Nucleus accumbens (tissue), 56 donors: ENCODE results near the gene PPP1R1B.

Experiments
- DNase-seq, 56 donors: peaks; one replicate each; lab custom pipeline; 2025; lab: John Stamatoyannopoulos, UW

Gene PPP1R1B

DNA sequence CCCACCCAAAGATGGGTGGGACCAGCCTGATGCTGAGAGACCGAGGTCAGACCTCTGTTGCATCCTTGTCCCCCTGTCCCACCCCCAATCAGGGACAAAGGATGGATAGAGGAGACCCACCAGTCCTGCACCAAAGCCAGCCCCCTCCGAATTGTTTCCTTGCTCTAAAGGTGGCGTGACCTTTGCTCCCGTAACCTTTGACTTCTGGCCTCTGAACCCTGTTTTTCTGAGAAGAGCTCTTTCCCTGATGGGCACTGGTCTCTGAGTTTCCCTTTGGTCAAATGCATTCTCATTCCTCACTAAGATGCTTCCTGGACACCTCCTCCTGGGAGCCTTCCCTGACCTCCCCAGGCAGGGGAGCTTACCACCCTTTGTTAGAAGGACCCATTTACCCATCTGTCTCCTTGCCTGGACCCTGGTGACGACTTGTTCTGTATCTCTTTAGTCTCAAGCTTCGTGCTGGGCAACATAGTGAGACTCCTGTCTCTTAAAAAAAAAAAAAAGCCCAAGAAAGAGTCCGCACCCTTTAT lies 13.8 kb upstream of the PPP1R1B start:
- DNase-seq: no peak

DNA sequence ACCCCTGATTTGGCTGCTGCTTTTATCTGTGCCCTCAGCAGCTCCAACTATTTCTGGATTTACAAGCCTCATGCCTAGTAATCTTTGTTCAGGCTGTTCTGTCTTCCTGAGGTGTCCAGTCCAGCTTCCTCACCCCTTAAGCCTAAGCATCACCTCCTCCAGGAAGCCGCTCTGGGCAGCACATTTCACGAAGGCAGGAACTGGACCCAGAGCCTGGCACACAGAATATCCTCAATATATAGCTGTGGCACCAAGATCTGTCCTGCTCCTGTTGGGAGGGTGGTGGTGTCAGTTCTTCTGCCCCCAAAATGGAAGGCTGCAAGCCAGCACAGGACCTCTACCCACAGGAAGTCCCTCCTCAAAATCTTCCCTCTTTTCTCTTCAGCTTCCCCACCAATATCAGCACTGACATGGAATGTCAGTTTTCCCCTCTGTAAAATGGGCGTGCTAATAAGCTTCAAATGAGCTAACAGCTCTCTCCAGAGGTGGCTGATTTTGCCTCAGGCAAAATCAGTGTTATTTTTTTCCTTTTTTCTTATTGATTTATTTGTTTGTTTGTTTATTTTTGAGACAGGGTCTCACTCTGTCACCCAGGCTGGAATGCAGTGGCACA lies 12.1 kb upstream of the PPP1R1B start:
- no peak for DNase-seq

DNA sequence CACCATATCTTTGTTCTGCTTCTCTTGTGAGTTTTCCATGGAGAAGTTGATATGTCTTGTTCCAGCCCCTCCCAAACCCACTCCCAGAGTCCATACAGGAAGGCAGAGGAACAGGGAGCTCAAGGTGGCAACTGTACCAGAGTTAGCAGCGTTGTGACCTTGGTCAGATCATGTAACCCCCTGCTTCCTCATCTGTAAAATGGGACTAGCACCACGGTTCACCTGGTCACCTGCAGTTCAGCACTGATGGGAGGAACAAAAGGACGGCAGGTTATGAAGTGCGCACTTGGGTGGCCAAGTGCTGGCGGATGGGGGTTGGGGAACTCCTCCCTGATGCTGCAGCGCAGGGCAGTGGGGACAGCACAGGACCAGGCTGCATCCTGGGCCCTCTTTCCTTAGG lies 11.3 kb upstream of the PPP1R1B start:
- DNase-seq: no peak

DNA sequence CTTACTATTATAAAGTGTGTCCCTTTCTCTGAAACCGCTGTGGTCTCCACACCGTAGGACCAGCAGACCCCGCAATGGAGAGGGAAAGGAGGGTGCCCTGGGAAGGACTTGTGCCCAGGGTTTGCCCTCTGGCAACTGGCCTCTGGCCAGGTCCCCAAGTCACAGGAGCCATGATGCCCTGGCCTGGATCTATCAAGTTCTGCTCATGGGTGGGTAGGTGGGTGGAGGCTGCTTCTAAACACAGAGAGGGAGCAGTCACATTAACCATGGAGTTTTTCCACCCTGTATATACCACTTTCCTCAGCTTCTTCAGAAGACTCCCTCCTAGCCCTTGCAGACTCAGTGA lies 9.7 kb upstream of the PPP1R1B start:
- DNase-seq: no peak

DNA sequence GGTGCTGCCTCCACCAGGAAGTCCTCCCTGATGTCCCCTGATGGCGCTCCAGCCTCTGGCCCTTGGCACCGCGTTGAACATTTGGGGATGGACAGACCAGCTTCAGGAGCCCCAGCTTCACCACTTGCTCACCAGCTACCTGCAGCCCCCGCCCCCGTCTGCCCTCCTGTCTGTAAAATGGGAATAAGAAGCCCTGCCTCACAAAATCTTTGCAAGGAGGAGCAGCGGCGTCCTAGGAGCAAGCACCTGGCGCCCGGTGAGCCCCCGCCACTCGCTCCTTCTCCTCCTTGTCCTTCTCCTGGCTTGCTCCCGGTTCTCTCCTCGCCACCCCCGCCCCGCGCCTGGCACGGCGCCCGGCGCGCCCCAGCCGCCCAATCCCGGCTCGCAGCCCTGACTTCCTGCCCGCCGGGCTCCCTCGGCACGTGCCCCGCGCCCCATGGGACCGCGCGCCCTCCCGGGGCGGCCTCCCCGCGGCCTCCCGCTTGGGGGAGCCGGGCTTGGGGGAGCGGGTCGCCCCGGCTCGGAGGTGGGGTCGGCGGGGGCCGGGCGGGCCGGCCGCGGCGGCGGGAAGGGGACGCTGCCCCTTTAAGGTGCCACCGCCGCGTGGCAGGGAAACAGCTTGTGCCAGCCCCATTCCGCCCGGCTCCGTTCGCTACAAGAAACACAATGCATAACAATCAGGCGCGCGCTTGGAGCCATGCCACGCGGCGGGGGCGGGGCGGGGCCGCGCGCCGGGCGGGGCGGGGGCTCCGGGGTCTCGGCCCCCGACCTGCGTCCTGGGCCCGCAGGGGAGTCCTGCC lies 9.1 kb upstream of the PPP1R1B start:
- DNase-seq: peak in 38 of 56 donors; percentile 7 to 81 (median 43)

DNA sequence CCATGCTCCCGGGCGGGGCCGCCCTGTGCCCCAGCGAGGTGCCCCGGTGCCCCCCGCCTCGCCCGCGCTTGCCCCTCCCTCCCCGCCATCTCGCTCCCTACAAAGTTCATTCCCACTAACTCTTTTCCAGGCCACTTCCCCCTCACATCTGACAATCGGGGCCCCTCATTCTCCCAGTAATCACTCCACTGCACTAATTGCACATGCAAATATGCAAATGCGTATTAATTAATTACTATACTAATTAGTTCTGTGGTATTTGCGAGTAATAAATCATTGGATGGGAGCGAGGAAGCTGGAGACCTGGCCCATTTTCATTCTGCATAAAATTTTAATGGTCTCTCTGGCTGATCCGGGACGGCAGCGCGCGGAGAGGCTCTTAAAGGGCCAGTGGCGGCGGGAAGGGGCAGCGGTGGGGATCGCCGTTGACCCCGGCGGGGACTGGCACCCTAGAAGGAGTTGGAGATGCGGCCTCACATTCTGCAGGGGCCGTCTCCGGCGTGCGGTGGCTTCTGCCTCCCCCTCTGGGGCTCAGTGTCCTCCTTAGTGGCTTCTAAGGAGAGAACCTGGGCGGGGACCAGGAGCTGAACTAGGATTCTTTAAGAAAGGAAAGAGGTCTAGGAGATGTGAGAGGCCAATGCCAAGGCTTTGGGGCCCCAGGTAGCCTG lies 8.4 kb upstream of the PPP1R1B start:
- DNase-seq: no peak

DNA sequence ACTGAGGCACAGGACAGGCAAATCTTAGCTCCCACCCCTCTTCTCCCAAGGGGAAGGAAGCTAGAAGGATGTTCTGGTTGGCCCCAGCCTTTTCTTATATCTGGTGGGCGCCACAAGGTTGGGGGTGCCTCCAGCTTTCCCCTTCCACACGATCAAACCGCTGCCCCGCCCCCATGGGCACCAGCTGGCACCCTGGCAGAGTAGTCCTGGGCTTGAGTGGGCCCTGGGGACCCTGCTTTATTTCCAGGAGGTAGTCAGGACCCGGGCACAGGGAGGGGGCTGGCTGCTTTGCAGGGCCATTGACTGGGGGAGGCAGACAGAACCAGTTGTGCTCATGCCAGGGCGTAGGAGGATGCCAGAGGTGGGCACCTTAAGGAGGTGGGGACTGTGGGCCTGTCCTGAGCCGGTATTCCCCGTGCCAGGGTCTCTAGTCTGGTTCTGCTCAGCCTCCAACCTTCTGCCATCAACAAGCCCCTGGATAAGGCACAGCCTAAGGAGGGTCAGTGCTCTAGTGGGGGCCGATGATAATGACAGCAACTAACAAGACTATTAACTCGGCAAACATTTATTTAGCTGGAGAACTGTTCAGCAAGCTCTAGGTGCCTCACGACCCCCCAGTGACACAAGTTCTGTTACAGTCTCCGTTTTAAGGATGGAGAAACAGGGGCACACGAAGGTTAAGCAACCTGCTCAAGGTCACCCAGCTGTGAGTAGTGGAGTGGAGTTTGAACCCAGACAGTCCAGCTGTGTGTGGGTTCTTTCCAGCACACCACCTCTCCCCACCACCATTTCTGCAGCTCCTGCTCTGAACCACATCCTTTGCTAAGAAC lies 7.6 kb upstream of the PPP1R1B start:
- no peak for DNase-seq

DNA sequence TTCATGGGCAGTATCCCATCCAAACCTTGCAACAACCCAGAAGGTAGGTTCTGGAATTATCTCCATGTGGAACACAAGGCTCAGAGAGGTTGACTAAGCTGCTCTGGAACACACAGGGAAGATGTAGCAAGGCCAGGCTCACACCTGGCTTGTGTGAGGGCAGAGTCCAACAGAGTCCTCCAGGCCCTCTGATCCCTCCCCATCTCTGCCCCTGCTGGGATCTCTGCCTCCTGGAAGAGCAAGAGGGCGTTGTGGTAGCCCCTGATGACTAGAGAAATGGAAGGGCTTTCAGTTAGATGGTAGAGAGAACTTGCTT lies 7.0 kb upstream of the PPP1R1B start:
- no peak for DNase-seq

DNA sequence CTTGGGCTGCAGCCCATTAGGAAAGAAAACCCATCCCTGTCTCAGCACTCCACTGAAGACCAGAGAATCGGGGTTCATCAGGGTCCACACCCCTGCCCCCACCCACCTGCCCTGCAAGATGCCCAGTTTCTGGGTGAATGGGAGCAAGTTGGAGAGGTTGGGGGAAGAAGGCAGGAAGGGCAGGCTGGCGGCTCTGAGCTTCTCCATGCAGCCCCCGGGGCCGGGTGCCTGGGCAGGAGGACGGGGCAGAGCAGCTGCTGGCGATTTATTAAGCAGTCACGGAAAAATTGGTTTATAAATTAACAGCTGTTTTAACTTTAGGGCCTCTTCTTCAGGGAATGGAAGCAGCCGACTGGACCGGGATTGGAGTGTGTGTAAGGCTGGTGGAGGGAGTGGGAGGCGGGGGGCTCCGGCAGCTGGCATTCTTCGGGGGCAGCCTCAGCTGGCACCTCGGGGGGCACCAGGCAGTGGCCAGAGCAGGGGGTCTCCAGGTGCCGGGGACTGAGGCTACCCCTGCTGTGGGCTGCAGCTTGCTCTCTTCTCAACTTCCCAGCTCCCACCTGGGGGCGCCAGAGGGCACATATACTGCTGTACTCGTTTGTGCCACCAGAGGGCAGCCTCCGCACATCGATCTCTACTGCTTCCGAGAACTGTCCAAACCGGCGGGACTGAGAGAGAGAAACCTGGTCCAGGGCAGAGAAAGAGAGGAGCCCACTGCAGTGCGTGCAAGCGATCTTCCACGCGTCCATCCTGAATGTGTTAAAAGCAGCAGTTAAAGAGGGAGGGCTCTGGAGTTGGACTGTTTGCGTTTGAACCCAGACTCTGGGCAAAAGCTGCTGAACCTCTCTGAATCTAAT lies 5.0 kb upstream of the PPP1R1B start:
- DNase-seq: peak; percentile 32 to 96 (median 80)

DNA sequence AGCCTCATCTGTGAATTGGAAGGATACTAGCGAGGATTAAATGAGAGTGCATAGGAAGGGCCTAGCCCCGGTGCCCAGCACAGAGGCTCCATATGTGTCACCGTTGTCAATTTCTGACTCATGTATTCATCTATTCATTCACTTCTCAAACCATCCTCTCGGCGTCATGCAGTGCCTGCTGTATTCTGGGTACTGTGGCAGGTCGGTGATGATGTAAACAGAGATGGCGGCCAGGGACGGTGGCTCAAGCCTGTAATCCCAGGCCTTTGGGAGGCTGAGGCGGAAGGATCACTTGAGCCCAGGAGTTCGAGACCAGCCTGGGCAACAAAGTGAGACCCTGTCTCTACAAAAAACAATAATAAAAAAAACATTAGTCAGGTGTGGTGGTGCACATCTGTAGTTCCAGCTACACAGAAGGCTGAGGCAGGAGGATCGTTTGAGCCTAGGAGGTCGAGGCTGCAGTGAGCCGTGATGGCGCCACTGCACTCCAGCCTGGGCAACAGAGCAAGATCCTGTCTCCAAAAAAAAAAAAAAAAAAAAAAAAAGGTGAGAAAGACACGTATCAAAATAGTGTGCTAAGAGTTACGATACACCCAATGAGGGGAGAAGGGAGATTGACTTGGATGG lies 4.3 kb upstream of the PPP1R1B start:
- peak in 1 of 56 donors; percentile 33 for DNase-seq

DNA sequence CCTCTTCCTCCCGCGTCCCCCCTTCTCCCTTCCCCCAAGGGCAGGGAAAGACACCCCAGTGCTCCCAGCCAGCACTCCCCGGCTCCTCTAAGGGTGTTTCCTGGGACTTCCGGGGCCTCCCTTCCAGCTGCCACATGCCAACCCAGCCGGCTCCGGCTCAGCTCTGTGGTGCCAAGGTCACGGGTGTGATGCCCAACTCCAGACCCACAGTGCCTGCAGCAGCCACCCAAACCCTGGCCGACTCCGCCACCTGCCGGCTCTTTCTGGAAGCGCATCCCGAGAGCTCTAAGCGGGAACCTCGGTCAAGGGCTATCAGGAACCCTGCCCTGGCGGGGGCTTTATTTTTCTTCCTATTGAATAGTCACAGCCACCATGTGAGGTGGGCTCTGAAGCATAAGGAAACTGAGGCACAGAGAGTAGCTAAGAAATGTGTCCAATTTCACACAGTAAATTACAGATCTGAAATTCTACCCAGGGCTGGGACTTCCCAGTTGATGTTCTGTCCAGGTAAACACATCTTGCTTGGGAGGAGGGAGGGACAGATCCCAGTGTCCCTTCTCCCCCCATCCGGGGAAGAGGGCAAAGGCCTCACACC lies 3.3 kb upstream of the PPP1R1B start:
- DNase-seq: peak in 54 of 56 donors; percentile 17 to 93 (median 76)

DNA sequence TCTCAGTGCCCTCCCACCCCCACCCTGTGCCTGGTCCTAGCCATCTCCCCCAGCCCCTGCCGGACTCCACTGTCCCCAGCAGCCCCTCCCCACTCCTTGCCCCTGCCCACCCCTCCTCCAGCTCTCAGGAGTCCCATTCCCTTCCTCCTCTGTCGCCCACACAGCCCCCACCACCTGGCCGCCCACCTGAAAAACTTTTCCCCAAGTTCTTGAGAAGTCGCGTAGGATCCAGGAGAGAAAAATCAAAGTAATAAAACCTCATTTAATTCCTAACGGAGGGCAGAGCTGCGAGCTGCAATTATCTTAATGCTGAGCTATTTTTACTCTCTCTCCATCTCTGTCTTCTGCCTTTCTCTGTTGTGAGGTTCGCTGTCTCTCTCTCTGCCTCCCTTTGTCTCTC lies 2.4 kb upstream of the PPP1R1B start:
- peak in 20 of 56 donors; percentile 11 to 67 (median 29) for DNase-seq

DNA sequence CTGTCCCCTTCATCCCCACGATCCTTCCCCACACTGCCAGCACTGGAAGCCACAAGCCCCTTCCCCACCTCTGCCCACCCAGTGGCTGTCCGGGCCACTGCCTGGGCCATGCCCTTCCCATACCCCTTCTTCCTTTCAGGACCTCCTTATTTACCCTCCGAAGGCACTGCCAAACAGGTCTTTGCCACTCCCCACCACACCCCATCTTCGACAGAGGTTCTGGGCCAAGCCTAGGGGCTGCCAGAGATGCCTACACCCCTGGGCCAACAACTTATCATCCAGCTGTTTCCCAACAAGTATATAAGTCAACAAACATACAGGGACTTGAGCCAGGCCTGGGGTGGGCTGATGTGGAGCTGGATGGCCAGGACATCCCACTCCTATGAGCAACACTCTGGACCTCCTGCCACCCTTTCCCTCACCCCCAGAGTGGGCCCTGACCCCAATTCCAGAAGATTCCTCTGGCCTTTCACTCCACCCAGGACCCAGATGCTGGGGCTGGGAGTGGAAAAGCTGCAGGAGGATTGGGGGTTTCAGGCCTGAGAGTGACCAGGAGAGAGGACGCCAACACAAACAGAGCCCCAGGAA lies 1.5 kb upstream of the PPP1R1B start:
- DNase-seq: no peak

DNA sequence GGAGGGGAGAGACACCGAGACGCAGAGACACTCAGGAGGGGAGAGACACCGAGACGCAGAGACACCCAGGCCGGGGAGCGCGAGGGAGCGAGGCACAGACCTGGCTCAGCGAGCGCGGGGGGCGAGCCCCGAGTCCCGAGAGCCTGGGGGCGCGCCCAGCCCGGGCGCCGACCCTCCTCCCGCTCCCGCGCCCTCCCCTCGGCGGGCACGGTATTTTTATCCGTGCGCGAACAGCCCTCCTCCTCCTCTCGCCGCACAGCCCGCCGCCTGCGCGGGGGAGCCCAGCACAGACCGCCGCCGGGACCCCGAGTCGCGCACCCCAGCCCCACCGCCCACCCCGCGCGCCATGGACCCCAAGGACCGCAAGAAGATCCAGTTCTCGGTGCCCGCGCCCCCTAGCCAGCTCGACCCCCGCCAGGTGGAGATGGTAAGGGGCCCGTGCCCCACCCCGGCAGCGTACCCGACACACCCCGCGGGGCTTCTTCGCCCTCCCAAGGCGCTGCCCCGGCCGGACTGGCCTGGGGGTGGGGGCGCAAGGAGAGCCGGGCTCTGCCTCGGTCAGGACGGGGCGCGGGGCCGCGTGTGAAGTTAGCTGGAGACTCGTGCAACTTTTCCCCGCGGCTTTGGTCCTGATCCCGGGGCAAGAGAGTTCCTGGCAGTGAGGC lies 427 bp downstream of the PPP1R1B start:
- no peak for DNase-seq

DNA sequence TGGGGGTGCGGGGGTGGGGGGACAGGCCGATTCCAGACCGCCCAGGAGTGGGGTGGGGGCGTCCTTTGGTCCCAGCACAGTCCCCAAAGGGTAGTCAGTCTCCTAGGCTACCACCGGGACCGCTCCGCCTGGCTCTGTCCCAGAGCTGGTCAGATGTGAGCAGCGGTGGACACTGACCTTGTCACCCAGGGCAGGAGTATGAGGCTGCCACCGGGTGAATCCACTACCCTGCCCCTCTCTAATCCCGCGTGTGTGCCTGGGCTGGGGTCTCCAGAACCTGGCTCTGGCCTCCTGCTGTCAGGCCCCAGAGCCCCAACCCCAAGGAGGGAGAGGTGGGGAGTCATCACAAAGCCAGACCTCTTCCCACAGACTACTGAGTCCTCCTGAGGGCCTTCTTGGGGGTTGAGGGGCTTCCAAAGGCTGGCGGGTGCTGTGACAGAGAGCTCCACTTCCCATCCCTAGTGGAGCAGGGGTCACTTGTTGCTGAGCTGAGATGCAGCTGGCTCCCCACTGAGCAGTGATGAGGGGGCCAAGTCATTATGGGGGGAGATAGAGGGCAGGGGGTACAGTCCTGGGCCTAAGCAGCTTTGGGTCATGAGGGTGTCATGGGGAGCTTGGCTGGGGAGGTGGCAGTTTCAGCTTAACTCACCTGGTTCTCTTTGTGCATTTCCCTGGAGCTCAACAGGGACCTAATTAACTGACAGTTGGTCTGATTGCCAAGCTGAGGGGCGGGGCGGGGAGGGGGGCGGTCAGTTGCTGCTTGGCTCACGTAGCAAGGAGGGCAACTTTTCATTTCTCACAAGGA lies 1.2 kb downstream of the PPP1R1B start:
- DNase-seq: no peak

DNA sequence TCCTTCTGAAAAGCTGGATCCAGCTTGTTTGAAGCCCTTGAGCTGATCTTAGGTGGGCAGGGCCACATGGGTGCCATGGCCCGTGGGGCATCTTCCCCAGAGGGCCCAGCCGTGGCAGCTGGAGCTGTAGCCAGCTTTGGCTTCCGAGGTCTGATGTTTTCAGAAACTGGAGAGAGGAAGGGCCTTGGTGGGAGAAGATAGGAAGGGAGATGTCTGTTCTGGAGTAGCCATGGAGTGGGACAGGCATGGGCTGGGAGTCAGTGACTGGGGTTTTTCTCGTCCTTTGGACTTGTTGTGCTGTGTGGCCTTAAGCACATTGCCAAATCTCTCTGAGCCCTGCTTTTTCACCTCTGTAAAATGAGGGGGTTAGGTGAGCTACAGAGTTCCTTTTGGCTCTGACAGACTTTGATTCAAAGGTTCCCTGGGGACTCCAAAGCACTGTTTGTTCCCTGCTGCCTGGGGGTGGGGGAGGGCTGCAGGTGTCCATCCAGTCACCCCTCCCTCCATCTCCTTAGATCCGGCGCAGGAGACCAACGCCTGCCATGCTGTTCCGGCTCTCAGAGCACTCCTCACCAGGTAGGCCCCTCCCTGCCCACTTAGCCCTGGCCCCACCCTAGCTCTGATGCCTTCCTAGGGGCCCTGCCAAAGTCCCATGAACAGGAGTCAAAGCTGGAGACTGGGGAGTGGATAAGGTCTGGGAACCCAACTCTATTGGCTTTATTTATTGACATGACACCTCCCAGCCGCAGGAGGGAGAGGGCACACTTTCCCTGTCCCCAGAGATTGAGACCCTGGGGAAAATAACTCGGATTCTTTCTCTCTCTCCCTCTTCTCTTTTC lies 2.1 kb downstream of the PPP1R1B start:
- DNase-seq: no peak
